ENCODE measurements around the gene CAV2.

GRCh38 chr7:116496653-116497052 is 2.9 kb upstream of the CAV2 start:
- no peak for TF ChIP-seq ZSCAN29 (CRISPR knock-in tag; conservative IDR thresholded peaks at IDR 0.05)
- TF ChIP-seq ZNF468 (CRISPR knock-in tag; IDR thresholded peaks at IDR 0.05), result no peak
- TF ChIP-seq ELF4 (CRISPR knock-in tag; IDR thresholded peaks at IDR 0.05; ENCODE audit: borderline replicate concordance), result no peak
- no peak for TF ChIP-seq ATF1 (CRISPR knock-in tag; IDR thresholded peaks at IDR 0.05)
- TF ChIP-seq RFX1 (IDR thresholded peaks at IDR 0.05), result no peak
- no peak for TF ChIP-seq GATA4 (IDR thresholded peaks at IDR 0.05; ENCODE audit: borderline replicate concordance, low read depth)
- TF ChIP-seq TAF1 (CRISPR knock-in tag; IDR thresholded peaks at IDR 0.05), result no peak
- TF ChIP-seq FOSL1 (CRISPR knock-in tag; IDR thresholded peaks at IDR 0.05; ENCODE audit: borderline replicate concordance), result no peak
- no peak for TF ChIP-seq ZNF160 (CRISPR knock-in tag; IDR thresholded peaks at IDR 0.05)
- no peak for TF ChIP-seq GZF1 (CRISPR knock-in tag; IDR thresholded peaks at IDR 0.05)
- TF ChIP-seq DNMT3B (CRISPR knock-in tag; conservative IDR thresholded peaks at IDR 0.05), result no peak
- no peak for TF ChIP-seq FOXA3 (CRISPR knock-in tag; IDR thresholded peaks at IDR 0.05)
- no peak for TF ChIP-seq RBFOX2 (IDR thresholded peaks at IDR 0.05; ENCODE audit: low read depth, low read length)

Measured in HepG2 (cell line).